GM19035 (cell line): ENCODE measurements around the gene EEFSEC.

Source experiments
- ATAC-seq: cut with Tn5 transposase; IDR thresholded peaks from one replicate; pipeline ENCODE4 v1.9.1; 2021; ENCODE audit not compliant: unreplicated experiment

Gene EEFSEC

GRCh38 chr3:128457937-128458336, 304.7 kb downstream of the EEFSEC start:
- no peak for ATAC-seq
